ENCODE data around the gene VPS4B.

VPS4B gene

GRCh38 chr18:63427558-63427957 is 5.3 kb upstream of the VPS4B start:
- no peak for DNase-seq

GRCh38 chr18:63422864-63423304 is 608 bp upstream of the VPS4B start:
- no peak for DNase-seq

GRCh38 chr18:63421514-63421913 is 762 bp downstream of the VPS4B start:
- DNase-seq = no peak

GRCh38 chr18:63412953-63413352 is 9.3 kb downstream of the VPS4B start:
- DNase-seq = no peak

GRCh38 chr18:63410792-63411191 is 11.5 kb downstream of the VPS4B start:
- DNase-seq = no peak

- no peak for DNase-seq
Measured at GRCh38 chr18:63409301-63409700, 13.0 kb downstream of the VPS4B start.

- DNase-seq = no peak
Measured at GRCh38 chr18:63407734-63408133, 14.5 kb downstream of the VPS4B start.

- no peak for DNase-seq
Measured at GRCh38 chr18:63405986-63406385, 16.3 kb downstream of the VPS4B start.

GRCh38 chr18:63402246-63403162 is 19.8 kb downstream of the VPS4B start:
- no peak for DNase-seq

GRCh38 chr18:63399300-63399699 is 23.0 kb downstream of the VPS4B start:
- no peak for DNase-seq

GRCh38 chr18:63397349-63397748 is 24.9 kb downstream of the VPS4B start:
- DNase-seq = no peak

- no peak for DNase-seq
Measured at GRCh38 chr18:63395503-63395902, 26.8 kb downstream of the VPS4B start.

- no peak for DNase-seq
Measured at GRCh38 chr18:63394954-63395353, 27.3 kb downstream of the VPS4B start.

- no peak for DNase-seq
Measured at GRCh38 chr18:63387861-63388260, 34.4 kb downstream of the VPS4B start.

GRCh38 chr18:63382843-63383242 is 39.4 kb downstream of the VPS4B start:
- no peak for DNase-seq

GRCh38 chr18:63379639-63379962 is 42.7 kb downstream of the VPS4B start:
- DNase-seq = no peak

GRCh38 chr18:63378919-63379638 is 43.2 kb downstream of the VPS4B start:
- no peak for DNase-seq

- no peak for DNase-seq
Measured at GRCh38 chr18:63377275-63377980, 44.8 kb downstream of the VPS4B start.

GRCh38 chr18:63376538-63376937 is 45.7 kb downstream of the VPS4B start:
- no peak for DNase-seq

GRCh38 chr18:63374540-63374939 is 47.7 kb downstream of the VPS4B start:
- no peak for DNase-seq

- no peak for DNase-seq
Measured at GRCh38 chr18:63373161-63373560, 49.1 kb downstream of the VPS4B start.

GRCh38 chr18:63368611-63369010 is 53.7 kb downstream of the VPS4B start:
- DNase-seq = no peak
